ENCODE measurements around the gene DENND6B.

Gene DENND6B

GRCh38 chr22:50302041-50302541, 24.7 kb downstream of the DENND6B start:
- no peak for DNase-seq

GRCh38 chr22:50301581-50301991, 25.2 kb downstream of the DENND6B start:
- DNase-seq = no peak

DNA sequence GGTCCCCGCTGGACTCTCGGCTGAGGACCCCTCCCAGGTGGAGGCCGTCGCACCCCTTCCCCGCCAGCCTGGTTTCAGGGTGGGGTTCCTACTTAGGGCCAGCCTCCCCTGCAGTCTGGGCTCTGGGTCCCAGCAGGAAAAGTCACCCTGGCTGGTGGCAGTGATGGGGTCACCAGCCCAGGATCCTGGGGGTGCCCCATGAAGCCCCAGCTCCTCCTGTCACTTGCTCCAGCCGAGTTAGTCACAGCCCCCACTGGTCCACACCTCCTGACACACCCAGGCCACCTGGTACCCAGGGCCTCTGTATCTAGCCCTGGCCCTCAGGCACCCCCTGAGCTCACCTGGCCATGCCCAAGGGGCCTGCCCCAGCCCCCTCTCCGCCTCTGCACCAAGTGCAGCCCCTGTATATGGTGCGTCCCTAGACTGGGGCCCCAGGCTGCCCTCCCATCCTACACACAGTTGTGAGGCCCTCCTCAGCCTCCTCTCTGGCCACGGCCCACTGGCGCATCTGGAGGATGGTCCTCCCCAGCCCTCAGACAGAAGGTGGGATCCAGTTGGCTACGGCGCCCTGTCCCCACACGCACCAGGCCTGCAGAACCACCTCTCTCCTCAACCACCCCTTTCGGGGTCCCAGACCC, 26.1 kb downstream of the DENND6B start:
- no peak for DNase-seq

DNA sequence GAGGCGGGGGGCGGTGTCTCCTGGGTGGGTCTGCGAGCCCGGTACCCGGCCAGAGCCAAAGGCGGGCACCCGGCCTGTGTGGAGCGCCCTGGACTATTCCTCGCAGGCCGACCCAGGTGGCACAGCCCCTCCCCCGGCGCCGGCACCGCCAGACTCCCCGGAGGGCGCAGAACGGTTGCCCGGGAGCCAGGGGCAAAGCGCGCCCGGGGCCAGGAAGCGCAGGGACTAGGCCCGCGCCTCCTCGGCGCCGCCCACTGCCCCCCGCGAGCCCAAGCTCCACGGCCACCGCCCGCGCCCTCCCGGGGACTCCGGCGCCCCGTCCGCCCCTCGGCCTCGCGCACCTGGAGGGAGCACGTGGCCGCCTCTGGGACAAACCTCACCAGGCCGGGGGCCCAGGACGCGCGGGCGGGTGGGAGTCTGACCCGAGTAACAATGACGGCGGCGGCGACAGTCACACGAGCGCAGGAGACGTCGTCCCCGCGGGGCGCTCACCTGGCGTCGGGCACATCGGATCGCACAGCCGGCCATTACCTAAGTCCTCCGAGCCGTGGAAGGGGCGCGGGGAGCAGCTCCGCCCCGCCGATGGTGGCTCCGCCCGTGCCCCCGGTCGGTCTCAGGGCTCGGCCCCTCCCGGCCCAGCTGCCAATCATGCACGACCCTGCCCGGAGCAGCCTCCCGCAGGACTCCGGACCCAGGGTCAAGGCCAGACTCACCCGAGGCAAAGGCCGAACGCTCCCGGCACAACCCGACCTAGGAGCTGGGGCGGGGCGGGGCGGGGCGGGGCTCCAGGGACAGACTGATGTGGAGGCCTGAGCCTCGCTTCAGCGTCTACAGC, 26.8 kb downstream of the DENND6B start:
- DNase-seq = no peak

DNA sequence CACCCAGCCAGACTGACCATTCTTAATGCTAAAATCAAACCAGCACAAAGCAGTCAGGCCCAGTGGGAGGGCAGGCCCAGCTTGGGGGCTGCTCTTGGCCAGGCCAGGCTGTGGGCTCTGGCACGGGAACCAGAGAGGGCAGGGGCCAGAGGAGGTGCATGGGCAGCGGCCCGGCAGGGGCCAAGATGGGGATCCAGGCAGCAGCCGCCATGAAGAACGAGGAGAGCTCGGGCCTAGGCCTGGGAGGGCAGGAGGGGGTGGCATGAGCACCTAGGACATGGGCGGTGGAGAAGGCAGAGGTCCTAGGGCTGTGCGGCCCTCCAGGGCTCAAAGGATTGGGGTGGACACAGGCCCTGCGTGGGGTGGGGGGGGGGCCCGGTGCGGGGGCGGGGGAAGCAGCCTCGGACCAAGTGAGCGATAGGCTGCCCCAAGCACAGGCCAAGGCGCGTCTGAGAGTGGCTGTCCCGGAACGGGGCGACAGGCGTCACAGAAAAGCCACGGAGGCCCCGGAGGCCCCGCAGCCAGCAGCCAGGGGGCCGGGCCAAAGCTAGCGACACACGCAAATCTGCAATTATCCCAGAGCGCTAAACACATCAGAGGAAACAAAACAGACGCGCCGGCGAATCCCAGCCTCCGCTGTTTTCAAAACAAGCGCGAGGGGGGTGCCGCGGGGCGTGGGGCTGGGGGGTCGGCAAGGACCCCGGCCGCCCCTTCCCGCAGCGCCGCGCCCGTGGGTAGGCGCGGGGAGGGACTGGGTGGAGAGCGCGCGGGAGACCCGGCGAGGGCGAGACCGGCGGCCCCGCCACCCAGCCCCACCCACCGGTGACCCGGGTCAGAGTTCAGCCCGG, 27.7 kb downstream of the DENND6B start:
- peak; percentile 25 for DNase-seq

DNA sequence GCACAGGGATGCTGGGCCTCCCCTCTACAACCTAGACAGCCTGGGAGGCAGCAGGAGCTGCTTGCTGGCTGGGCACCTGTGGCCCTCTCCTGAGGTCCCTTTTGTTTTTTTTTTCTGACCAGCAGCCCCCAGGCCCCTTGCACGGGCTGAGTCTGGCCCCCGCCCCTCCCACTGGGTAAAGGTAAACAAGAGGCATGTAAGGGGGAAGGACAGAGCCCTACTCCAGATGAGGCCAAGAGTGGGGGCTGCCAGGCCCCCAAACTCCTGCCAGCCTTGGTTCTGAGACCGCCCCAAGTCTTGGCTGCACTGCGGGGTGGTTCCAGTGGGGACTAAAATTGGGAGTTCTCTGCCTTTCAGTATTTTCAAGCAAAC, 28.6 kb downstream of the DENND6B start:
- DNase-seq = no peak

DNA sequence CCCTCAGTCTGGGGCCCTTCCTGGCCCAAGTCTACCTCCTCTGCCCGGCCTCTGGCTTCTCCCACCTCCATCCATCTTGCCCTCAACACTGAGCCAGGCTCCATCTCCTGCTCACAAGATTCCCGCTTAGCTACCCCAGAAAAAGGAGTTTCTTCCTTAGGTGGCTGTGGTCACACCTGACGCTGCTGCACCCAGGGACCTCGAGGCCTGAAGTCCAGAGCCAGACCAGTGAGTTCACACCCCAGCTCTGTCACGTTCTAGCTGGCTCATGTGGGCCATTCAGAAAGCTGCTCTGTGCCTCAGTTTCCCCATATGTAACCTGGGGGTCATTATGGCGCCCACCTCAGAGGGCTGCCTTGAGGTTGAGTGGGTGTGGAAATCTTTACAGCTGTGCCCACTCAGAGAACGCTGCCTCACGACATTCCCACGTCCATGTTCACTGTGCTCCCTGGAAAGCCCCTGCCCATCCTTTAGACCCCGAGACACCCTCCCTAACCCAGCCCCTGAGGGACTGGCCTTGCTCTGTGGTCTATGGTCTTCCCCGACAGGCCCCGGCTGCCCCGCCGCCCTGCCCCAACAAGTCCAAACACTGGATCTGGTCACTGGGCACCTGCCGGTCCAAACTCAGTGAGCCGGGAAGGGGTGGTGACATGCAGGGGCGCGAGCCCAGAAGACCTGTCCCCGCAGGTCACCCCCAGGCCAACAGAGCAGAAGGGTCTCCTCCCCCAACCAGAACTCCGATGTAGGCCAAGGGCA, 29.1 kb downstream of the DENND6B start:
- no peak for DNase-seq

DNA sequence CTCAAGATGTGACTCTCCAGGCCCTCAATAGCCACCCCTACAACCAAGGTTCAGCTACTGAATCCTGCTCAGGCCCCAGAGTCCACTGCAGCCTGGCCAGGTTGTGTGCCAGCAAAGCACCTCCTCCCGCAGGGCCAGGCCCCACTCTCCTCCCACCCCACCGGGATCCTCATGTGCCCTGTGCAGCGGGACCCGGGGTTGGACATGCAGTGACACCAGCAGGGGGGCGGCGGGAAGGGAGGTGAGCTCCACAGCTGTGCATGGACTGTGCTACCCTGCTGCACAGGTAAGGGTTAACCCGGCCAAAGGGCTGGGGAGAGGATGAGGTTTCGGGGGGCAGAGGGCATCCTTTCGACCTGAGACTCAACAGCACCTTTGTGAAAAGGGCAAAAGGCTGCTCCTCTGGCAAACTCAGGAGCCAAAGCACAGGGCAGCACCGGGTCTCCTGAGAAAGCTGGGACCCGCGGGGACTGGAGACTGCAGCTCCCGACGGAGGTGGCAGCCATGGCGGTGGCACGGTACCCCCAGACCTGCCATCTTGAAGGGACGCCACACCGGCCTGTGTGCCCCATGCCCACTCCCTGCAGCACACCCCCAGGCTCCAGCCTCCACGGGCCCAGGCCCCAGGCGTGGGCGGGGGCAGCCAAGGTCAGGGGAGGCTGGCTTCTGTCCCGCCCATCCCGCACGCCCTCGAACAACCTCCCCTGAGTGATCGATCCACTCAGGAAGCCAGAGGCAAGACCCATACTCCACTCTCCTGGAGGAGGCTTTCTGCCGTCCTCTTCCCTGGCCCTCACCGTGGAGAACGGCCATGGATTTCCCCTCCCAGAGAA, 29.9 kb downstream of the DENND6B start:
- DNase-seq = no peak

GRCh38 chr22:50294319-50294656, 32.5 kb downstream of the DENND6B start:
- no peak for DNase-seq

DNA sequence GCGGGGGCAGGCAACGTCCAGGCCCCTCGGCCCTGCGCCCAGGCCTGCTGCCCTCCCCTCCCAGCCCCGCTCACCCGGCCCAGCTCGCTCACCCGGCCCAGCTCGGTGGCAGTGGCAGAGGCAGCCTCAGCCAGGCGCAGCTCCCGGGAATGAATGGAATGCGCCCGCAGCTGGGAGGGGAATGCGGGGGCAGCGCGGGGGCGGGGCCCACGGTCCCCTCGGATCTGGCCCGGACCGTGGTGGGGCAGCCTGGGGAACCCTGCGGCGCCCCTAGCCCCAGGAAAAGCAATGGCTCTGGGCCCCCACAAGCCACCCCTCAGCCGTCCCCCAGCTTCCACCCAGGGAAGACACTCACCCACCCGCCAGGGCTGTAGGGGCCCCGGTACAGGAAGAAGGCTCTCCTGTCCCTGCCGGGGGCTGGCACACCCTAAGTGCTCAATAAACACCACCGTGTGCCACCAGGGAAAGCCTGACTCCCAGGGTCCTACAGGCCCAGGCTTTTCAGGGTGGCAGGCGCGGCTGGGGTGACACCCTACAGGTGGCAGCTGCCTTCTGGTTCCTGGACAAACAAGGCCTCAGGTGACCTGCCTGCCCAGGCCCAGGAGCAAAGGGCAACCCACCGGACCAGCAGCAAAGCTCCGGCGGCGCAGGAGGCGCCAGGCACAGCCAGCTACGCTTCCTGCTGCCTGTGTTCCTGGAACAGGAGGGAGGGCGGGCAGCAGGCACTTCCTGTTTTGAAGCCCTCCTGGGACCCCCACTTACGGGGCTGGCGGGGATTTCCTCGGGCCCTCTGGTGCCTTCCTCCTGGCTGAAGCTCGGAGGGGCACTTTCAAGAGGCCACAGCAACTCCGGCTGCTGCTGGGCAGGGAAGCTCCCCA, 33.1 kb downstream of the DENND6B start:
- peak; percentile 80 for DNase-seq

- DNase-seq = no peak
These were observed 34.0 kb downstream of the DENND6B start for GRCh38 chr22:50292643-50293440.

- no peak for DNase-seq
These were observed 36.7 kb downstream of the DENND6B start for GRCh38 chr22:50289942-50290630.

DNA sequence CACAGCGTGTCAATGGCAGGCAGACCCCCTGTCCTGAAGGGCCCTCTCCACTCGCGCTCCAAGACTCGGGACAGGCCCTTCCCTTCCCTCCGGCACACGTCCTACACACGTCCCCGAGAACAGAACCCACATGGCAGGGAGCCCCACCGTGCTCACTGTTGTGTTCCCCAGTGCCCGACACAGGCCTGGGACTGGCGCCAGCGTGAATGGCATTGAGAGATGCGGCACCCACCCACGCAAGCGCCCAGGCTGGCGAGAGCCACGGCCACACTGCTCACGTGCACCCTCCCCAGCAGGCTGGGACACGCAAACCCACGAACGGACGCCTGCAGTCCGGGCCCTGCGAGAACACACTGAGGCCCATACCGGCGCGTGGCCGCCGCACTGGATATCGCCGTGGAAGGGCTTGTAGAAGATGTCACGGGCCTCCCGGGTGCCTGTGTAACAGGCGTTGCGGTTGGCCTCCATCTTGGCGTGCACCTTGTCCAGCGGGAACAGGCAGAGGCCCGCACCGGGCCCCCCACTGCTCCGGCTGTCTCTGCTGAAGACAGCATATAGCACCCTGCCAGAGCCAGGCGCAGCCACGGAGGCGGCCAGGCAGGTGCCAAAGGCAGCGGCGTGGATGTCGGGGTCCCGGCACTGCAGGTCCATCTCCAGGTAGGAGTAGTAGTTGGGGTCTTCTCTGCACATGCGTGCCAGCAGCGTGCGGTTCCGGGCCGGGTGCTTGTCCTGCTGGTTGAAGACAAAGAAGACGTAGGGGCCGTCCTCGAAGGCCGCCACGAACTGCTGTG, 37.5 kb downstream of the DENND6B start:
- no peak for DNase-seq

- no peak for DNase-seq
These were observed 39.1 kb downstream of the DENND6B start for GRCh38 chr22:50287731-50288130.

- no peak for DNase-seq
These were observed 40.0 kb downstream of the DENND6B start for GRCh38 chr22:50286701-50287318.

GRCh38 chr22:50286275-50286674, 40.5 kb downstream of the DENND6B start:
- DNase-seq = no peak

DNA sequence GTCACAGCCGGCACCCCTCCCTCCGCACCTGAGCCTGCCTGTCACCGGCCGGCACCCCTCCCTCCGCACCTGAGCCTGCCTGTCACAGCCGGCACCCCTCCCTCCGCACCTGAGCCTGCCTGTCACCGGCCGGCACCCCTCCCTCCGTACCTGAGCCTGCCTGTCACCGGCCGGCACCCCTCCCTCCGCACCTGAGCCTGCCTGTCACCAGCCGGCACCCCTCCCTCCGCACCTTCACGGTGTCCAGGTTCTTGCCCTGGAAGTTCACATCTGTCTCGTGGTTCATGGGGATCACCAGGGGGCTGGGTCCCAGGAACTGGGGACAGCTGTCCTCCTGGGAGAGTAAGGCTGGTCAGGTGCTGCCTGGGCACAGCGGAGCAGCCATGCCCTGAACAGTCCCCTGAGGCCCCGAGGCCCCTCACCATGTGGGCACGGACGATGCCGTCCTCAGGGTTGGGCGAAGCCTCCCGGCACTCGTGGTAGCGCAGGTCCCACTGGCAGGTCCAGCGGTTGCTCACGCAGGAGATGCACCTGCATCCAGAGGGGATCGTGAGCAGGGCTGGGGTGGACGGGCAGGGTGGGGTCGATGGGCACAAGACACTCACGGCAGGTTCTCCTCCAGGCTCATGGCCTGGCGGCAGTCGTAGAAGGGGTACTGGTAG, 41.1 kb downstream of the DENND6B start:
- DNase-seq = no peak

Measured in fibroblast of skin of right quadriceps (primary cell).